Neural cell (in vitro differentiated cells): ENCODE measurements around the gene SMG6.

Source experiments
- CTCF ChIP-seq: fragments of 450-650 bp; IDR thresholded peaks from 2 replicates; pipeline ENCODE4 v1.5.1; 2014; ENCODE audit warnings: antibody characterized with exemption, mild to moderate bottlenecking, moderate library complexity; ENCODE audit not compliant: poor library complexity, severe bottlenecking
- EZH2 ChIP-seq: fragments of 200-600, 300-800 bp; shearing (Covaris generic), sonication (generic); IDR thresholded peaks from 2 replicates; pipeline ENCODE4 v1.6.1; 2014; ENCODE audit warnings: antibody characterized with exemption, low read length, borderline replicate concordance, mild to moderate bottlenecking; ENCODE audit not compliant: insufficient read depth, poor library complexity, severe bottlenecking
- POLR2AphosphoS5 ChIP-seq: IDR thresholded peaks from 2 replicates; pipeline ENCODE4 v1.6.1; 2012
- REST ChIP-seq: IDR thresholded peaks from 2 replicates; pipeline ENCODE4 v1.6.1; 2012; ENCODE audit warnings: borderline replicate concordance
- TAF1 ChIP-seq: IDR thresholded peaks from 2 replicates; pipeline ENCODE4 v1.6.1; 2012; ENCODE audit warnings: low read depth

GRCh38 chr17:2048805-2049204 is 254.8 kb downstream of the SMG6 start:
- TF ChIP-seq EZH2 (no peak), CTCF (no peak), POLR2AphosphoS5 (no peak), REST (no peak), TAF1 (no peak)
